Right lung (tissue), 10 donors: ENCODE data around the gene CACTIN. TPM values are rescaled to one million over a fixed set of nuclear protein-coding genes. Genes with fewer than 3 reads are reported as not detected.
A peak's percentile ranks its signal among the peaks of the same experiment; 100 is the strongest.
"Not testable (repeated sequence)": the region's sequence is repeated elsewhere in the genome, so short reads cannot be mapped to it uniquely, and the experiment has no call there.

Experiments used
- DNase-seq, 2 donors: peaks; one replicate each; pipeline ENCODE4 v3.0.0-alpha.2; 2013
- long read RNA-seq, 8 donors: transcript quantifications; one replicate each; lab custom pipeline, GENCODE V29; 2026
- polyA plus RNA-seq, 5 donors: library from polyadenylated mRNA; unstranded; fragments of 120-200 nt; gene quantifications; one replicate each; pipeline versions ENCODE4 v1.2.1 to v1.2.3, GENCODE V29; 2013; ENCODE audit warnings: inconsistent platforms in 1 of 5, low replicate concordance in 1 of 5; ENCODE audit not compliant: insufficient read length in 5 of 5, insufficient read depth in 1 of 5

The CACTIN gene
- 10 to 100 TPM; 18.4 to 34.7 (median 26.0) TPM for polyA plus RNA-seq
- long read RNA-seq, donor 1, partial matches to known transcripts, result 0 of 6 reads
- long read RNA-seq, donor 1, other reads (novel, unspliced or antisense), result 0 of 6 reads
- long read RNA-seq, donor 2, partial matches to known transcripts, result 0 of 4 reads
- long read RNA-seq, donor 2, other reads (novel, unspliced or antisense), result 0 of 4 reads
- long read RNA-seq, donor 3, partial matches to known transcripts, result 0 of 4 reads
- long read RNA-seq, donor 3, other reads (novel, unspliced or antisense), result 0 of 4 reads
- long read RNA-seq, donor 4, partial matches to known transcripts, result 0 of 2 reads
- long read RNA-seq, donor 4, other reads (novel, unspliced or antisense), result 0 of 2 reads
- long read RNA-seq, donor 5, partial matches to known transcripts, result 0 of 4 reads
- long read RNA-seq, donor 5, other reads (novel, unspliced or antisense), result 0 of 4 reads
- long read RNA-seq, donor 6, partial matches to known transcripts, result 0 of 5 reads
- long read RNA-seq, donor 6, other reads (novel, unspliced or antisense), result 0 of 5 reads
- long read RNA-seq, donor 7, partial matches to known transcripts, result 0 of 4 reads
- long read RNA-seq, donor 7, other reads (novel, unspliced or antisense), result 0 of 4 reads
- long read RNA-seq, donor 8, partial matches to known transcripts, result 0 of 1 reads
- long read RNA-seq, donor 8, other reads (novel, unspliced or antisense), result 0 of 1 reads

DNA sequence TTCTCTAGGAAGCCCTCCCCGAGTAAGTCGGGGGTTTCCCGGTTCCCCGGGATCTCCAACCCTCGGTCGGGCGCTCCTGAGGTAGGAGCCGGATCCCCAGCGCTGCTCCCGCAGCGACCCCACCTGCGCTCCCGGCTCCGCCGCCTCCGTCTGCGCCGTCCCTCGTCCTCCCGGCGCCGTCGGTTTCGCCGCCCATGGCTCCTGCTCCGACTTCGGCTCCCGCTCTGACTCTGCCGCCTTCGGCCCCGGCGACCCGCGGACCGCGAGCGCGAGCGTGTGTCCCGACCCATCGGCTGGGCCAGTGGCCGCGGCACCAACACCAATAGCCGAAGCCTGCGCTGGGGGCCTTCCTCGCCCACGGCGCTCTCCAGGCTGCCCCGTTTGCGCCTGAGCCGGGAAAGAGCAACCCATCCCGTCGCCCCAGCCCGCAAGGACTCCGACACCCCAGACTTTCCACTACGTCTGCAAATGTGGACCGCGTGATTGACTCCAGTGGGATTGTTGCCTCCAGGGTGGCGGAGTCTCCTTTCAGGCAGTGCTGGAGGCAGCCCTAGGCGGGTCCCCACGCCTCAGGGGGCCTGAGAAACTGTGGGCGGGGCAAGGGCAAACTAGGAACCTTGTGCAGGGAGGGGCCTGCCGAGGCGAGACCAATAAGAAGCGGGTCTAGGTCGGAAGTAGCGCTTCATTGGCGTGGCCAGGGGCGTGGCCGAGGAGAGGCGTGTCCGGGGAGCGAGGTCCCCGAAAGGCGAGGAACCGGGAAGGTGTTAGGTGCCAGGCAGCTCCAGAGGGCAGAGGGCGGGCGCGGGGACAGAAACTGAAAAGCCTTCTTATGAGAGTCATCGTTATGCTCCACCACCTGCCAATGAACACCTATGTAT lies at the start of gene CACTIN:
Gene CACTIN (minus strand): TSS at position 318 of the 878 bp plus-strand sequence. CDS start 28 bp downstream, at position 290.
- peak; percentile 97 to 98 for DNase-seq

DNA sequence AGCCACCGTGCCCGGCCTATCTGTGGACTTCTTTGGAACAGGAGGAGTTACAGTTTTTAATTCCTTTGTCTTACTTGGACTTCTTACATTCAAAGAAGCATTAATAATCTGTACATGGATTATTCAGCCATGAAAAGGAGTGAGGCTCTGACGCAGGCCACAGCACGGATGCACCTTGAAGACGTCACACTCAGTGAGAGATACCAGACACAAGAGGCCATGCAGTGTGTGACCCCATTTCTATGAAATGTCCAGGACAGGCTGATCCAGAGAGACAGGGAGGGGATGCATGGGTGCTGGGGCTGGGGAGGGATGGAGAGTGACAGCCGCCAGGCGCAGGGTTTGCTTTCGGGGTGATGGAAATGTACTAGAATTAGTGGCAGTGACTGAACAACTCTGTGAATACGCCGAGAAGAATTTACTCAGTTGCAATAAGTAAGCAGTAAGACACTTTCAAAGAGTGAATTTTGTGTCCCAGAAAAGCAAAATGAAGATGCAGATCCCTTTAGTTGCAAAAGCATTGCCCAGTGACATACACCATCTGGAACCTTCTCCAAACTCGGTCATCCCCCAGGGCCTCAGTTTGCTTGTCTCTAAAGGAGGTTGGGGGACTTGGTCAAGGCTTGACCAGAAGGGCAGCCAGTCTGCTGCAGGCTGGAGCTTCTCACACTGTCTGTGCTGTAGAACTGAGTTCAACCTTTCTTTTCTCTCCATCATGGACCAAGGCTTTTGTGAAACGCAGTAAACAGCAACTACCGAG lies 48.4 kb upstream of the CACTIN start:
- no peak for DNase-seq

DNA sequence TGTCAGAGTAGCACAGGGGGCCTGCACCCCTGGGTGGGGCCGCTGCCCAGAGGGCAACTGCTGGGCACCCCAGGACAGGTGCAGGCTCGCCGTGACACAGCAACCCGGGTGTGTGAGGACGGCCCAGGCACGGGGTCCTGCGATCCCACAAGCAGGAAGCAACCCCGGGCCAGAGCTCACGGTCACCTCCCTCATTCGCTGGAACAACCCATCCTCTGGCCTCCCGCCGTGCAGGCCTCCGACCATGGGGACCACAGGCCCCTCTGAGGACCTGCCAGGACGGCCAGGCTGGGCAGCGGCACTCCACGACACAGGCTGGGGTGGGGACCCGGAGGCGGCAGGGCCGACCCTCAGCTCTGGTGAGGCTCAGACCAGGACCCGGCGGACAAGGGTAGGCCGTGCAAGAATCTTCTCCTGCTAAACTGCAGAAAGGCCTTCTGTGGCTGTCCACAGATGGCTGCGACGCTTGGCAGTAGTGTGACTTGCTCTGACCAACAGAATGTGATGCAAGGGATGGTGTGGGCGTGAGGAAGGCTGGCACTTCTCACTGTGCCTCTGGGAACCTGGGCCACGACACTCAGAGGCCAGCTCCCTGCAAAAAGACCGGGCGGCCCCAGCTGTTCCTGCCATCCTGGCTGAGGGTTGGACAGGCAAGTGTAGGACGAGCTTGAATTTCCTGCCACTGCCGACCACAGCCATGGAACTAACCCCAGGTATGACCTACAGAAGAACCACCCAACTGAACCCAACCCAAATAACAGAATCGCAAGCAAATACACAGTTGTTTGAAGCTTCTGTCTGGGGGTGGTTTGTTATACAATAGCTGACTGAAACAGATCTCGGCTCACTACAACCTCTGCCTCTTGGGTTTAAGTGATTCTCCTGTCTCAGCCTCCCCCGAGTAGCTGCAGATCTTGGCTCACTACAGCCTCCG lies 47.2 kb upstream of the CACTIN start:
- DNase-seq, result no peak

DNA sequence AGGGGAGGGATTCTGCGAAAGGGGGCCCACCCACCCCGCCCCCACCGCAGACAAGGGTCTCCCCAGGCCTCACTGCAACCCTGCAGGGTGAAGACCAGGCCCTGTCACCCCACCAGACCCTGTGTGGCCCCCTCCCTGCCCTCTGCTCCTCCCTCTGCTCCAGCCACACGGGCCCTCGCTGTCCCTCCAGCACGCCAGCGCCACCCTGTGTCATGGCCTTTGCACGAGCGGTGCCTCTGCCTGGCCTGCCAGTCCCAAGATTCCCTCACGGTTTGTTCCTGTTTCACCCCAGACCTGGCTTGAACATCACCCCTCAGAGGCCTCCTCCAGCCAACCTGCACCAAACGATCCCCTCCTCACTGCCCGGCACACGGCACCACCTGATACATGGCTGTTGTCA lies 46.4 kb upstream of the CACTIN start:
- no peak for DNase-seq

DNA sequence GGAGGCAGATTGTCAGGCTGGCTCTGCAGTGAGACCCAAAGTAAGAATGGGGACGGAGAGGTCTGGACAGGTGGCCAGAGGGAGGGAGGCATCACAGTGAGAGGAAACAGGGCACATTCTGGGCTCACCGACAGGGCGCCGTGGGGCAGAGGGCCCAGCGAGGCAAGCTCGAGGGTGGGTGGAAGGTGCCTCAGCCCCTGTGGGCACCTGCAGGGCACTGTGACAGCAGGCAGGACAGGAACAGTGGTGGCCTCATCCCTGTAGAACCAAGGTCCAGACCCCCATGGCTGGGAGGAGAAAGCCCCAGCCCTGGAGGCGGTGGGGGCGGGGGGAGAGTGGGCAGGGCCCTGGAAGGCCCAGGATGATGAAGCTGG lies 46.0 kb upstream of the CACTIN start:
- DNase-seq, result no peak

DNA sequence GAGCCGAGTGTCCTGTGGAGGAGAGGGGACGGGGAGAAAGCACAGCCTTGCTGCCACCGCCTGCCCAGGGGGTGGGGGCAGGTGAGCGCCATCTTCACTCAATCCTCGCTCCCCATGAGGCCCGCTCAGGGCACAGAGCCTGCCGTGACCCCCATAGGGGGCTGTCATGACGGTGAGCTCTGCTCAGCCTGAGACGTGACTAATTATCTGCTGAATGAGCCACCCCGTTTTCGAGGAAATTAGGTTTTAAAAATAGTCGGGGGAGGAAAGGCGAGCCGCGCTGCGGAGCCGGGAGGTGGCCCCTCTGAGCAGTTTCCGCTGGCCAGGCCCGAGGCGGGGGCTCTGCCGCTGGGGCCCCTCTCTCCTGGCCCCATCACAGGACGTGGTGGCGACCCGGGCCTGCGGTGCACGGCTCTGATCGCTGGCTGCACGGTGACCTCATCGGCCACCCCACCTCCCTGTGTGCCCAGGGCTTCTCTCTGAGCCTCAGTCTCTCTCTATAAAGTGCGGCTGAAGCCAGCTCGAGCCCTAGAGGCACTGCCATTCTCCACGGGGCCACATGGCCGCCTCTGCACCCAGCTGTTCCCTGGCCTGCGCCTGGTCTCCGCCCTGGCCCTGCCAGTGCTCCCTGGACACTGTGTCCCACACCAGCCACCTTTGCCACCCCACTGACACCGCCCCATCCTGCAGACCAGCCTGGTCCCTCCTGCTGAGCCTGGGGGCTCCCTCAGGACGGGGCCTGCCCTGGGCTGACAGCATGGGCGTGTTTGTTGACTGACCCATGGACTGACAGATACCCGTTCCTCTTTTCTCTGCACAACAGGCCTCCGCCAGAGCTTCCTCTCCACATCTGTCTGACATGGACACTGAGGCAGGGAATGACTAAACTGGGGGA lies 45.3 kb upstream of the CACTIN start:
- no peak for DNase-seq

DNA sequence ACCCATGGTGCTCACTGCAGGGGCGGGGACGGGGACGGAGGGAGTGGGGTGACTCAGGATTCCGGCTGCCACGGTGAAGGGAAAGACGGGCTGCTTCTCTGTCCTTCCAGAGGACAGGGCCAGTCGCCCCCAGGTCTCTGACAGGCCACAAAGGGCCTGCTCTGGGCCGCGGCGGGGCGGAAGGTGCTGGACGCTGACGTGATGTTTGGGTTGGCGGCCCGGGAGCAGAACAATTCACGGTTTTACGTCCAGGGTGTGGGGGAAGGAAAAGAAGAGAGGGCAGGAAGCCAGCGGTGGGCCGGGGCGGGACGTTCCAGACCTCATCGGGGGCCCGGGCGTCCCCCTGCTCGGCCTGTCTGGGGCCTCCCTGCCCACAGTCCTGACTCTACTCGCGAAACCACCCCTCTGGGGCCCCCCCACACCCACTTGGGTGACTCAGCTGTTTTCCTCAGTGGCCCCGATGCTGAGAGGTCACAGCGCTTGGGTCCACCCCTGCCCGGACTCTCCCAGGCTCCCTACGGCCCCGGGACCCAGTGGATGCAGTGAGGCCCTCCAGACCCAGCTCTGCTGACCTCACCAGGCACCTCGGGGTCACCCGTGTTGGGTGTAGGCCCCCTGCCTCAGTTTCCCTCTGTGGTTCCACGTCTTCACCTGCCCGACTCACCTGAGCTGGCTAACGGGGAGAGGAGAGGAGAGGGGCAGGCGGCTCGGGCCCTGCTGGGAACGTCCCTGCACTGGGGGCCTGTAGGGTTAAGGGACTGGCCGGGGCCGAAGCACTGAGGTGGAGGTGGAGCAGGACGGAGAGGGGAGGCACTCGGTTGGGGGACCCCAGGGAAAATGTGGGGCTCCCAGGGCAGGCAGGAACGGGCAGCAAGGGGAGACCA lies 44.4 kb upstream of the CACTIN start:
- peak in 1 of 2 donors; percentile 45 for DNase-seq

DNA sequence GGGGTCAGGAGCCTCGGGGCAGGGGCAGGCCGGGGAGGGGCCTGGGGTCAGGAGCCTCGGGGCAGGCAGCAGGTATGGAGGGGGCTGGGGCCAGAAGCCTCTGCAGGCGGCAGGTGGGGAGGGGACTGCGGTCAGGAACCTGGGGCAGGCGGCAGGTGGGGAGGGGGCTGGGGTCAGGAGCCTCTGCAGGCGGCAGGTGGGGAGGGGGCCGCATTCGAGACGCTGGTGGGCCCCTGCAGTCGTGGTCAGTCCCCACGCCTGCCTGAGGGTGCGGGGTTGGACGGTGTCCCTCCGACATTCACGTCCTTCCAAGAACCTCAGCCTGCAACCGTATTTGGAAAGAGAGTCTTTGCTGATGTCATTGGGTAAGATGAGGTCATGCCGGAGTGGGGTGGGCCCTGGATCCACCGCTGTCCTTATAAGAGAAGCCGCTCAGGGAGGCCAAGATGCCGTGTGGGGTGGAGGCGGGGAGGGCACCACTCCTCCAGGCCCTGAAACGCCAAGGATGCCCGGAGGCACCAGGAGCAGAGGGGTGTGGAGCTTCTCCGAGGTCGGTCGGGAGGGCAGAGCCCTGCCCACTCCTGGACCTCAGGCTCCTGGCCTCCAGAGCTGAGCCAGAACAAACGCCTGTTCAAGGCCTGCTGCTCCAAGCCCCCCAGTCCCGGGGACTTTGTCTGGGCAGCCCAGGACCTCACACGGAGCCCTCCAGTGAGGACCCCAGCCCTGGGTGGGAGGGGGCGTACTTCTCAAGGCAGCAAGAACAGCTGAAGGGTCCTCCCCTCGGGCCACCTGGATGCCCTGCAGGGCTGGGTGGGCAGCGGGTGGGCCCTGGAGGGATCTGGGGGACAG lies 43.6 kb upstream of the CACTIN start:
- no peak for DNase-seq

DNA sequence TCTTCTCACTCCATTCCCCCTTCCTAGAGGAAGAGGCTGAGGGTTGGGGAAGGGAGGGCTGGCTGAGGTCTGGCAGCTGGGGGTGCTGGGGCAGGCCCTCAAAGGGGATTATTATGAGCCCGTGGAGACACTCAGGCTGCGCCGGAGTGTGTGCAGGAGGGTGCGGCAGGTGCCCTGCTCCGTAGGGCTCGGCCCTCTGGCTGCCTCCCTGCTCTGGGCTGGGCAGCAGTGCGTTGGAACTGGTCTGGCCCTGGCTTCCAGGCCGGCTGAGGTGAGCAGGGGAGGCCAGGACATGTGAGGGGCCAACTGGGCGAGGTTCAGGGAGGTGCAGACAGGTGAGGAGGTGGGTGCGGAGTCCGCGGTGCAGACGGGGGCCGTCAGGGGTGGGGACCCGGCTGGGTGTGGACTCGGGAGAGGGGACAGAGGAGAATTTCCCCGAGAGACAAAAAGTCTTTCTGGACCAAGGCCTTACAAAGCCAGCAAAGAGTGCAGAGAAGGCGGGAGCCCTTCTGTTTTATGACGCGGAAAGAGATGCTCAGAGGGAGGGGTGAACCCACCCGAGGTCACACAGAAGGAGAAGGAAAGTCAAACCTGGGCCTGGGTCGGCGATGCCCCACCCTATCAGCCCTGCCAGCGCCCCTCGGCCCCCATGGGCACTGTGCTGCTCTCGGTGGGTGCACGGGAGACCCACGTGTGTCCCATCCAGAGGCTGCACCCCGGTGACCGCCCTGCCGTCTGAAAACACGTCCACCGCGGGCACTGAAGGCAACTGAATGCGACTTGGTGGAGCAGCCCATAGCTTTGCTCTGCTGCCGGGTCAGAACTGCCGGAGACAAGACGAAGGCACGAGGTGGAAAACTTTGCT lies 42.7 kb upstream of the CACTIN start:
- no peak for DNase-seq

DNA sequence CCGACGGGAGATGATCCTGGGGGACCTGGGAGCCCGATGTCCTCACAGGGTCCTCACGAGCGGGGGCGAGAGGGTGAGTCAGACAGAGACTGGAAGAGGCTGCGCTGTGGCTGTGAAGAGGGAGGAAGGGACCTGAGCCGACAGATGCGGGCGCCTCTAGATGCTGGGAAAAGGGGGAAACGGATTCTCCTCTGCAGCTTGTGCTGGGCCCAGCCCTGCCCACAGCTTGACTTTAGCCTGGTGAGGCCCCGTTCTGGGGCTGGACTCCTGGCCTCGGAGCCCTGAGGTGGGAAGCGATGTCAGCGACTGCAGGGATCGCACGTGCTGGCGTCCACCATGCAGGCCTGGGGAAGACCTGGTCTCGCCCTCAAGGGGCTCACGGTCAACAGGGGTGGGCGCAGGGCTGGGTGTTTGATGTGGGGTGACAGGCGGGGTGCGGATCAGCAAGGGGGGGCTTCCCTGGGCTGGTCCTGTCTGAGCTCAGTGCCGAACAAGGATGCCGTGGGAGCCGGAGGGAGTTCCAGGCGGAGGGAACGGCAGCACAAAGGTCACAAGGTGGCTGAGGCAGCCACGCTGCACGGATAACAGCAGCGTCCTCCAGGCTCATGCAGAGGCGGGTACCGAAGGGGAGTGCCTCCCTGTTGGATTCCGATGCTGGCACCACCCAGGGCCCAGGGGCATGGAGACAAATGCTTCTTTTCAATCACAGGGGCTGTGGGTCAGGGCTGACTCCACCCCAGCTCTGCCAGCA lies 41.9 kb upstream of the CACTIN start:
- no peak for DNase-seq

DNA sequence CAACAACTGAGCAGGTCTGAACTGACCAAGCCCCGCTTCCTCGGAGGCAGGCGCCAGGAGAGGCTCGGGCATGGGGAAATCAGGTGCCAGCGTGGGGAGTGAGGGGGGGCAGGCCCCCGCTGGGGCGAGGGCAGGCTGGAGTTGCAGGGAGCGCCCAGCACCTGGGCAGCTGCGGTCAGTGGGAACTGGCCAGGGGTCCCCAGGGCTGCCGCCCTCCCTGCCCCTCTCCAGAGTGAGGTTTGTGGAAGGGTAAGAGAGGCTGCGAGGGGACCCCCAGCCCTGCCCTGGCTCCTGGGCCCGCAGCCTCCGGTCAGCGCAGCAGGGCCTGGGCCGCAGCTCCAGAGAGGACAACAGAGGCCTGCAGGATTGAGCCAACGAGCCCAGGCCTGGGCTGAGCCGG lies 41.2 kb upstream of the CACTIN start:
- DNase-seq, result no peak

DNA sequence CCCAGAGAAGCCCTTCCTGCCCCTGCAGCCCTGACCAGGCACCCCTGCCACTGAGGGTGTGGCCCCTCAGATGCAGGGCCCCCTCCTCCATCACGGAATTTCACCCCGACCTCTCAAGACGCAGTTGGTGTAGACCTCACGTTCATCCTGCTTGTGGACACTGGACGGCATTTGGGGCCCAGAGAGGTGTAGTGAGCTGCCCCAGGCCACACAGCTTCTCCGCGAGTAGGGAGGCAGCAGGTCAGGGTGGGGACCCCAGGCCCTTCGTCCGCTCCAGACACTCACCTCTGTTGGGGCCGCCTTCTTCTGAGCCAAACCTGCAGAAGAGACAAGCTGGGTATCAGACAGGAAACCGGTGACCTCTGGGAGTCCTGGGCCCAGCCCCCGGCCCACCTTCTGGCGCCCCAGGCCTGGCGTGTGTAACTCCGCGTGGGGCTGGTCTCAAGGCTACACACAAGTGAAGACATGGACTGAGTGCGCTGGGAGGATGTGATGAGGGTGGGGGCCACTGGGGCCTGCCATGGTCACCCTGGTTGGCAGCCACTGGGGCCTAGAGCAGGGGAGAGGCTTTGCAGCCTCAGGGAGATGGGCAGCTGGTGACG lies 40.5 kb upstream of the CACTIN start:
- DNase-seq, result no peak

DNA sequence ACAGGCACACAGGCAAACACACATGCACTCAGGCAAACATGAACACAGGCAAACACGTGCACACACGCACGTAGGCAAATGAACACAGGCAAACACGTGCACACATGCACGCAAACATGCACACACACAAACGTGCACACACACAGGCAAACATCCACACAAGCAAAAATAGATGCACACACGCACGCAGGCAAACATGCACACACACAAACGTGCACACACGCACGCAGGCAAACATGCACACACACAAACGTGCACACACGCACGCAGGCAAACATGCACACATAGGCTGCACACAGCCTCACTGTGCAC lies 39.9 kb upstream of the CACTIN start:
- DNase-seq, result not testable (repeated sequence)

DNA sequence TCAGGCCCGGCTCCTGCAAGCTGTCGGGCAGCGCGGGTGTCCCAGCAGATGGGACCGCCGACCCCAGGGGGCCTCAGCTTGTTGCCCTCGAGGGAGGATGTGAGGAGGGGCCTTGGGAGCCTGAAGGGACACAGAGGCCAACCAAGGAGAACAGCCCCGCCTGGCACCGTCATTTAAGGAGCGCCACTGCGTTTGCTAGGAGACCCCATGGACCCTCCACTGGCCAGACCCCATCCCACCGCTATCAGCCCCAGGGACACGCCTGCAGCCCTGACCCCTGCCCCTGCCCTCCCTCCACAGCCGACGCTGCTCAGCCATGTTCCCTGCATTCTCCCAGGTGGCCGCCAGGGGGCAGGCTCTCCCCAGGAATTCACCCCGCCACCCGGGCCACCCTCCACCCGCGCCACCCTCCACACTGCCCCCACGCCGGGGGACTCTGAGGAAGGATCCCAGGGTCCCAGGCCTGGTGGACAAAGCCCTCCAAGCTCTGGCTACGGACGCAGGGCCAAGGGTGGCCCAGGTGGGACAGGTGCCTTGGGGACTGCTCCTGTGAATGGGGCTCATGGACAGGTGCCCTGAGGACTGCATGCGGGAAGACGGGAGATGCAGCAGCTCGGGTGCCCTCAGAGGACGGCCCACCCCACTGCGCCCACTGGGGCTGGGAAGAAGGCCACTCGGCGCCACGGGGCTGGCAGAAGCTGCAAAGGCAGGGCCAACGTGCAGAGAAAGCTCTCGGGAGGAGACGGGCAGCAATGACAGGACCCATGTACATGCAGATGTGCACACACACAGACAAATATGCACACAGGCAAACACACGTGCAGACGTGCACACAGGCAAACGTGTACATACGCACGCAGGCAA lies 39.3 kb upstream of the CACTIN start:
- DNase-seq, result no peak
